HepG2 (cell line): ENCODE measurements around the gene ZC3H18. TPM values are rescaled to one million over a fixed set of nuclear protein-coding genes. Genes with fewer than 3 reads are reported as not detected.
A peak's percentile ranks its signal among the peaks of the same experiment; 100 is the strongest.

Experiments
- BCL6 ChIP-seq: IDR thresholded peaks from 2 replicates; pipeline ENCODE4 v1.6.1; 2016; ENCODE audit warnings: missing genetic modification reagents, missing compliant biosample characterization
- CBX1 ChIP-seq: IDR thresholded peaks from one replicate; pipeline ENCODE4 v1.6.1; 2016; ENCODE audit warnings: antibody characterized with exemption, low read depth
- EED ChIP-seq: sonication (generic); formaldehyde crosslinking; IDR thresholded peaks from 2 replicates; pipeline ENCODE4 v1.5.0; 2020; ENCODE audit warnings: mild to moderate bottlenecking, missing genetic modification reagents
- ELF1 ChIP-seq: sonication (generic); formaldehyde crosslinking; IDR thresholded peaks from 2 replicates; pipeline ENCODE4 v1.4.0; 2020; ENCODE audit warnings: missing genetic modification reagents
- GABPA ChIP-seq, 2 experiments: IDR thresholded peaks; 2 replicates each; pipeline ENCODE4 v1.6.1; 2011 to 2016; ENCODE audit warnings: low read depth in 2 of 2, low read length in 1 of 2, missing biosample characterization in 1 of 2, missing genetic modification characterization in 1 of 2
- HBP1 ChIP-seq: IDR thresholded peaks from 2 replicates; pipeline ENCODE4 v1.6.1; 2016; ENCODE audit warnings: low read depth, control low read depth
- HMG20A ChIP-seq: IDR thresholded peaks from 2 replicates; pipeline ENCODE4 v1.6.1; 2016; ENCODE audit warnings: borderline replicate concordance
- JUND ChIP-seq: sonication (generic); formaldehyde crosslinking; IDR thresholded peaks from 2 replicates; pipeline ENCODE4 v1.8.0; 2022; ENCODE audit warnings: mild to moderate bottlenecking, missing genetic modification reagents
- KAT8 ChIP-seq: IDR thresholded peaks from 2 replicates; pipeline ENCODE4 v1.6.1; 2016; ENCODE audit warnings: missing genetic modification reagents, missing compliant biosample characterization
- PATZ1 ChIP-seq: sonication (generic); formaldehyde crosslinking; IDR thresholded peaks from 2 replicates; pipeline ENCODE4 v1.4.0; 2020; ENCODE audit warnings: missing genetic modification reagents
- ZHX2 ChIP-seq, 2 experiments: sonication (generic) in 1 of 2; formaldehyde crosslinking in 1 of 2; IDR thresholded peaks; 2 replicates each; pipeline versions ENCODE4 v1.6.1 to v1.9.0; 2014 to 2022; ENCODE audit warnings: antibody characterized with exemption in 1 of 2, borderline replicate concordance in 1 of 2, inconsistent platforms in 1 of 2, low read depth in 1 of 2, missing genetic modification reagents in 1 of 2
- ZNF687 ChIP-seq: sonication (generic); formaldehyde crosslinking; IDR thresholded peaks from 2 replicates; pipeline ENCODE4 v1.5.1; 2020; ENCODE audit warnings: mild to moderate bottlenecking, missing genetic modification reagents, moderate library complexity
- ZNF737 ChIP-seq: sonication (generic); formaldehyde crosslinking; IDR thresholded peaks from 2 replicates; pipeline ENCODE4 v1.5.0; 2020; ENCODE audit warnings: missing genetic modification reagents, mild to moderate bottlenecking, borderline replicate concordance
- ZNF878 ChIP-seq: sonication (generic); formaldehyde crosslinking; IDR thresholded peaks from 2 replicates; pipeline ENCODE4 v1.8.1; 2023; ENCODE audit warnings: mild to moderate bottlenecking, missing genetic modification reagents, moderate library complexity
- ZSCAN30 ChIP-seq: sonication (generic); formaldehyde crosslinking; IDR thresholded peaks from 2 replicates; pipeline ENCODE4 v1.5.0; 2020; ENCODE audit warnings: mild to moderate bottlenecking, missing genetic modification reagents
- polyA plus RNA-seq, 8 experiments: library from polyadenylated mRNA; depleted of rRNA in 3 of 8; stranded (reverse) in 7 of 8; unstranded in 1 of 8; fragments of >200 nt; fragmentation: Illumina TruSeq in 4 of 8; extraction: Trizol in 4 of 8; gene quantifications; 2 replicates each; pipeline versions ENCODE4 v1.2.1 to v1.2.3, GENCODE V29; 2011 to 2016; ENCODE audit warnings: low read depth in 4 of 8, missing spikeins in 1 of 8, mixed read lengths in 1 of 8; ENCODE audit not compliant: insufficient read depth in 1 of 8
- total RNA-seq, 5 experiments: library from RNA; depleted of rRNA; stranded (reverse); fragments of >200 nt; fragmentation: Illumina TruSeq; extraction: Trizol; gene quantifications; 2 replicates each; pipeline ENCODE4 v1.2.3, GENCODE V29; 2016; ENCODE audit warnings: low read depth in 1 of 5

ZC3H18 gene
- total and polyA plus RNA-seq, 2 of the 13 experiments (the other 11 are each of a cell fraction or from before 2014, with no cell fraction given), result 11.2 to 27.4 TPM

GRCh38 chr16:88569985-88570690 lies at the start of gene ZC3H18 (continued):
- TF ChIP-seq GABPA (IDR thresholded peaks at IDR 0.05; ENCODE audit: low read depth, low read length), result peak; percentile 92
- TF ChIP-seq GABPA (CRISPR knock-in tag; IDR thresholded peaks at IDR 0.05; ENCODE audit: low read depth), result peak; percentile 89
- TF ChIP-seq EED (CRISPR knock-in tag), result 0 out of 2 replicates have a peak, but pooled peaks have one; percentile 16
- TF ChIP-seq ZNF737 (CRISPR knock-in tag), result no peak
- peak; percentile 98 for TF ChIP-seq KAT8 (CRISPR knock-in tag)
- peak; percentile 82 for TF ChIP-seq PATZ1 (CRISPR knock-in tag)
- TF ChIP-seq HMG20A, result no peak
- TF ChIP-seq ZHX2 (IDR thresholded peaks at IDR 0.05; ENCODE audit: low read depth), result peak; percentile 87
- TF ChIP-seq ZHX2 (CRISPR knock-in tag; IDR thresholded peaks at IDR 0.05; ENCODE audit: borderline replicate concordance), result peak; percentile 54; the same call in 1 of the 2 replicates
- peak; percentile 54 for TF ChIP-seq CBX1
- TF ChIP-seq HBP1 (CRISPR knock-in tag), result 0 out of 2 replicates have a peak, but pooled peaks have one; percentile 25
- TF ChIP-seq ZNF878 (CRISPR knock-in tag), result no peak
- TF ChIP-seq ZNF687 (CRISPR knock-in tag), result peak; percentile 79
- no peak for TF ChIP-seq ZSCAN30 (CRISPR knock-in tag)
- 0 out of 2 replicates have a peak, but pooled peaks have one; percentile 13 for TF ChIP-seq BCL6 (CRISPR knock-in tag)
- no peak for TF ChIP-seq JUND (CRISPR knock-in tag)
- peak; percentile 86 for TF ChIP-seq ELF1 (CRISPR knock-in tag)
